Spleen (tissue), 7 donors: ENCODE results near the gene CEMP1.

ENCODE experiments used
- POLR2A ChIP-seq, 3 donors: fragments of 450-650 bp; IDR thresholded peaks; one replicate each; pipeline ENCODE4 v1.5.1; 2017; ENCODE audit warnings: antibody characterized with exemption in 3 of 3, mild to moderate bottlenecking in 1 of 3
- POLR2AphosphoS5 ChIP-seq, 3 donors: sonication (generic); formaldehyde crosslinking; IDR thresholded peaks; one replicate each; pipeline ENCODE4 v1.5.1; 2017; ENCODE audit warnings: antibody characterized with exemption in 3 of 3
- TF ChIP-seq, protein P1 (sequence below), 11 experiments: fragments of 200-600 bp in 7 of 11; fragments of 450-650 bp in 4 of 11; sonication (generic) in 4 of 11; IDR thresholded peaks in 8 of 11; conservative IDR thresholded peaks in 3 of 11; 1 replicate in 7 of 11; 2 replicates in 4 of 11; pipeline versions ENCODE4 v1.4.0 to v1.8.0; 2016 to 2021; ENCODE audit warnings: antibody characterized with exemption in 11 of 11, inconsistent platforms in 4 of 11, mild to moderate bottlenecking in 1 of 11
- donor health status: DM: no; HTN: no; CAD: no; lungs with moderate emphysema.
- donor health status: DM: no; HTN: no; CAD: no.
- donor health status: DM: no; HTN: no; CAD: no.

- TF ChIP-seq, protein P1, sequence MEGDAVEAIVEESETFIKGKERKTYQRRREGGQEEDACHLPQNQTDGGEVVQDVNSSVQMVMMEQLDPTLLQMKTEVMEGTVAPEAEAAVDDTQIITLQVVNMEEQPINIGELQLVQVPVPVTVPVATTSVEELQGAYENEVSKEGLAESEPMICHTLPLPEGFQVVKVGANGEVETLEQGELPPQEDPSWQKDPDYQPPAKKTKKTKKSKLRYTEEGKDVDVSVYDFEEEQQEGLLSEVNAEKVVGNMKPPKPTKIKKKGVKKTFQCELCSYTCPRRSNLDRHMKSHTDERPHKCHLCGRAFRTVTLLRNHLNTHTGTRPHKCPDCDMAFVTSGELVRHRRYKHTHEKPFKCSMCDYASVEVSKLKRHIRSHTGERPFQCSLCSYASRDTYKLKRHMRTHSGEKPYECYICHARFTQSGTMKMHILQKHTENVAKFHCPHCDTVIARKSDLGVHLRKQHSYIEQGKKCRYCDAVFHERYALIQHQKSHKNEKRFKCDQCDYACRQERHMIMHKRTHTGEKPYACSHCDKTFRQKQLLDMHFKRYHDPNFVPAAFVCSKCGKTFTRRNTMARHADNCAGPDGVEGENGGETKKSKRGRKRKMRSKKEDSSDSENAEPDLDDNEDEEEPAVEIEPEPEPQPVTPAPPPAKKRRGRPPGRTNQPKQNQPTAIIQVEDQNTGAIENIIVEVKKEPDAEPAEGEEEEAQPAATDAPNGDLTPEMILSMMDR (IDR thresholded peaks at IDR 0.05 in 8 of 11, conservative IDR thresholded peaks at IDR 0.05 in 3 of 11), result no peak
- no peak for TF ChIP-seq POLR2AphosphoS5 (IDR thresholded peaks at IDR 0.05)
- no peak for TF ChIP-seq POLR2A (IDR thresholded peaks at IDR 0.05)
Observed at GRCh38 chr16:2505695-2506094, 25.5 kb downstream of the CEMP1 start.
